Rectal smooth muscle tissue (tissue), 1 donor: Measurements from ENCODE around the gene KLF16.

ENCODE experiments used
- H3K27ac ChIP-seq: one replicate; pipeline ENCODE4 v1.7.0; 2013; ENCODE audit warnings: low read depth, low read length, inconsistent platforms
- H3K27me3 ChIP-seq: one replicate; pipeline ENCODE4 v1.7.0; 2013; ENCODE audit warnings: low read length; ENCODE audit not compliant: control insufficient read depth, insufficient read depth
- H3K36me3 ChIP-seq: one replicate; pipeline ENCODE4 v1.7.0; 2013; ENCODE audit warnings: low read length; ENCODE audit not compliant: control insufficient read depth, insufficient read depth
- H3K4me1 ChIP-seq: one replicate; pipeline ENCODE4 v1.7.0; 2013; ENCODE audit warnings: low read length; ENCODE audit not compliant: control insufficient read depth, insufficient read depth
- H3K4me3 ChIP-seq: one replicate; pipeline ENCODE4 v1.7.0; 2013; ENCODE audit warnings: low read length
- H3K9ac ChIP-seq: one replicate; pipeline ENCODE4 v1.7.0; 2013; ENCODE audit warnings: low read length

KLF16 gene

GRCh38 chr19:1825909-1826556 lies 37.3 kb downstream of the KLF16 start:
- Histone ChIP-seq H3K4me1 (no peaks in the 10 kb centered on the region), H3K27ac (no peak overlapping the region), H3K27me3 (no peaks in the 10 kb centered on the region), H3K4me3 (no peak overlapping the region), H3K36me3 (peaks cover 10% of the 10 kb centered on the region), H3K9ac (no peak overlapping the region)

- no peaks in the 10 kb centered on the region for H3K4me1 ChIP-seq
- no peak overlapping the region for H3K4me3 ChIP-seq
- H3K27ac ChIP-seq = no peak overlapping the region
- H3K36me3 ChIP-seq = peaks cover 15% of the 10 kb centered on the region
- no peaks in the 10 kb centered on the region for H3K27me3 ChIP-seq
- no peak overlapping the region for H3K9ac ChIP-seq
Measured at GRCh38 chr19:1824252-1824622, 39.1 kb downstream of the KLF16 start.

- Histone ChIP-seq H3K36me3 (peaks cover 15% of the 10 kb centered on the region), H3K4me3 (no peak overlapping the region)
Measured at GRCh38 chr19:1823539-1824251, 39.7 kb downstream of the KLF16 start.

GRCh38 chr19:1823020-1823419 lies 40.4 kb downstream of the KLF16 start:
- no peaks in the 10 kb centered on the region for H3K27me3 ChIP-seq
- H3K36me3 ChIP-seq = peaks cover 17% of the 10 kb centered on the region
- no peaks in the 10 kb centered on the region for H3K4me1 ChIP-seq
- H3K9ac ChIP-seq = no peak overlapping the region
- no peak overlapping the region for H3K4me3 ChIP-seq
- no peak overlapping the region for H3K27ac ChIP-seq

More at GRCh38 chr19:1823539-1824251, 39.7 kb downstream of the KLF16 start:
- Histone ChIP-seq H3K9ac (no peak overlapping the region), H3K27me3 (no peaks in the 10 kb centered on the region), H3K27ac (no peak overlapping the region), H3K4me1 (no peaks in the 10 kb centered on the region)

- H3K4me1 ChIP-seq = no peaks in the 10 kb centered on the region
- no peak overlapping the region for H3K27ac ChIP-seq
- H3K27me3 ChIP-seq = no peaks in the 10 kb centered on the region
- peaks cover 22% of the 10 kb centered on the region for H3K36me3 ChIP-seq
- no peak overlapping the region for H3K9ac ChIP-seq
- no peak overlapping the region for H3K4me3 ChIP-seq
Measured at GRCh38 chr19:1822210-1822609, 41.2 kb downstream of the KLF16 start.

- no peak overlapping the region for H3K9ac ChIP-seq
- H3K27me3 ChIP-seq = no peaks in the 10 kb centered on the region
- no peaks in the 10 kb centered on the region for H3K4me1 ChIP-seq
- no peak overlapping the region for H3K27ac ChIP-seq
- no peak overlapping the region for H3K4me3 ChIP-seq
- H3K36me3 ChIP-seq = peaks cover 26% of the 10 kb centered on the region
Measured at GRCh38 chr19:1819341-1820255, 43.8 kb downstream of the KLF16 start.

- peaks cover 21% of the 10 kb centered on the region for H3K36me3 ChIP-seq
- no peak overlapping the region for H3K4me3 ChIP-seq
- H3K27me3 ChIP-seq = no peaks in the 10 kb centered on the region
- H3K27ac ChIP-seq = no peak overlapping the region
- no peaks in the 10 kb centered on the region for H3K4me1 ChIP-seq
- H3K9ac ChIP-seq = no peak overlapping the region
Measured at GRCh38 chr19:1818549-1819195, 44.7 kb downstream of the KLF16 start.

- Histone ChIP-seq H3K9ac (no peak overlapping the region), H3K36me3 (peaks cover 21% of the 10 kb centered on the region), H3K27ac (no peak overlapping the region), H3K27me3 (no peaks in the 10 kb centered on the region), H3K4me1 (peaks cover 7% of the 10 kb centered on the region), H3K4me3 (no peak overlapping the region)
Measured at GRCh38 chr19:1817553-1818179, 45.7 kb downstream of the KLF16 start.

- no peaks in the 10 kb centered on the region for H3K27me3 ChIP-seq
- H3K36me3 ChIP-seq = peaks cover 19% of the 10 kb centered on the region
- peaks cover 7% of the 10 kb centered on the region for H3K4me1 ChIP-seq
- no peak overlapping the region for H3K4me3 ChIP-seq
- H3K9ac ChIP-seq = no peak overlapping the region
- no peak overlapping the region for H3K27ac ChIP-seq
Measured at GRCh38 chr19:1816530-1817298, 46.7 kb downstream of the KLF16 start.

- peaks cover 7% of the 10 kb centered on the region for H3K4me1 ChIP-seq
- peaks cover 16% of the 10 kb centered on the region for H3K36me3 ChIP-seq
- H3K27ac ChIP-seq = no peak overlapping the region
- H3K4me3 ChIP-seq = no peak overlapping the region
- H3K9ac ChIP-seq = no peak overlapping the region
- H3K27me3 ChIP-seq = no peaks in the 10 kb centered on the region
Measured at GRCh38 chr19:1815605-1816529, 47.5 kb downstream of the KLF16 start.
